Measurements from ENCODE around the gene GAL.

GAL gene

DNA sequence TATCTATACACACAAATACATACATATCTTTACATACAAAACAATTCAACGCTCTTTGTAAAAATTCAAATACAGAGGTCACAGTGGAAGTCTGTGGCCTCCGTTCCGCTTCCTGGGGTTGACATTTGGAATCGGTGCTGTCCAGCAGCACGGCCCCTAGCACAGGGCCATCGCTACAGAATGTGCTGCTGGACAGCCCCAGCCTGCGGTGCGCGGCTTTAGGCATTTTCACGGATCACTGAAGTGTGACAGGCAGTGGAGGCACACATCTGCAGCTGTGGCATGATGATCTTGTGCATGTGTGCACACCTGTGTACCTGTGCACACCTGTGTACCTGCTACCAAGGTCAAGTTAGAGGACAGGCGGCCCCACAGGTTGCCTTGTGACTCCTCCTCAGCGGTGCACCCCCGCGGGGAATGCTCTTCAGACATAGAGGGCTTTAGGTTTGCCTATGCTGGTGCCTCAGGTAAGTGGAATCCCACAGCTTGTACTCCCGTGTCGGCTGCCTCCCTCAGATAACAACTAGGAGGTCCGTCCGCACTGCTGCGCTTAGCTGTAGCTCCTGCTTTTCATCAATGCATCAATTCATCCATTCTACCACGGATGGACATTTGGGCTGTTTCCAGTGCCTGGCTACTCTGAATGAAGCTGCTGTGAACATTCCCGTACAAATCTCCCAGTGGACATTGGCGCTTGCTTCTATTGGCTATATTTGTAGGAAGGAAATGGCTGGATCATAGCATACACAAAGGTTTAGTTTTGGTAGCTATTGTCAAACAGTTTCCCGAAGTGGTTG lies 29.9 kb downstream of the GAL start:
- DNase-seq: no peak

- DNase-seq: no peak
These were observed 31.2 kb downstream of the GAL start for GRCh38 chr11:68715456-68716122.

GRCh38 chr11:68721075-68721474 lies 36.7 kb downstream of the GAL start:
- no peak for DNase-seq

DNA sequence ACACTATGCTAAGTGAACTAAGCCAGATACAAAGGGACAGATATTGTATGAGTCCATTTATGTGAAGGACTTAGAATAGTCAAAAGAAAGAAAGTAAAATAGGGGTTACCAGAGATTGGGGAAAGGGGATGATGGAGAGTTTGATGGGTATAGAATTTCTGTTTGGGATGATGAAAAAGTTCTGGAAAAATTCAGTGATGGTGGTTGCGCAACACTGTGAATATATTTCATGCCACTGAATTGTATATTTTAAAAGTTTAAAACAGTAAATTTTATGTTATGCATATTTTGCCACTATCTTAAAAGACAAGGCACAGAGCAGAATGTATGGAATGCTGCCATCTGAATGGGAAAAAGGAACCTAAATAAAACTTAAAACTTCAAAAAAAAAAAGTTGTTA lies 37.8 kb downstream of the GAL start:
- DNase-seq: no peak

DNA sequence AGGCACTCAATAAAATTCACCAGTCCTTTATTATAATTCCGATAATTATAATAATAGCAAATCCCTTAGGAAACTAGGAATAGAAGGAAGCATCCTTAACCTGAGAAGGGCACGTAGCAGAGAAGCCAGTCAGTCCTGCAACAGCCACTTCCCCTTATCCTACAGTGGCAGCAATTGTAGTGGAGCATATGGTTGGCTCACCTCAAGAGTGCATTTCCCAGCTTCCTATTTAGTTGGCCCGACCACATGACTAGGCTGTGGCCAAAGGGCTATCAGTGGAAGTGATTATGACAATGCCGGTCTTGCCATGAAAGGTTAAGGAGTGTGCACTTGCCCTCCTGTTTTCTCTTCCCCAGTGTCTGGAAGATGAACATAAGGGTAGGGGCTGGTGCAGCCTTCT lies 39.9 kb downstream of the GAL start:
- peak; percentile 98 for DNase-seq

DNA sequence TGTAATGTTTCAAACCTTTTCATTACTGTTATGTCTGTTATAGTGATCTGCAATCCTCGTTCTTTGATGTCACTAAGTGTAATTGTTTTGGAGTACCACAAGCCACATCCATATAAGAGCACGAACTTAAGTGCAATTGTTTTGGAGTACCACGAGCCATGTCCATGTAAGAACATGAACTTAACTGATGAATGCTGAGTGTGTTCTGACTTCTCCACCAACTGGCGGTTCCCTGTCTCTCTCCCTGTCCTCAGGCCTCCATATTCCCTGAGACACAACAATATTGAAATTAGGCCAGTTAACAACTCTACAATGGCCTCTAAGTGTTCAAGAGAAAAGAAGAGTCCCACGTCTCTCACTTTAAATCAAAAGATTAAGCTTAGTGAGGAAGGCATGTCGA lies 43.4 kb downstream of the GAL start:
- no peak for DNase-seq

DNA sequence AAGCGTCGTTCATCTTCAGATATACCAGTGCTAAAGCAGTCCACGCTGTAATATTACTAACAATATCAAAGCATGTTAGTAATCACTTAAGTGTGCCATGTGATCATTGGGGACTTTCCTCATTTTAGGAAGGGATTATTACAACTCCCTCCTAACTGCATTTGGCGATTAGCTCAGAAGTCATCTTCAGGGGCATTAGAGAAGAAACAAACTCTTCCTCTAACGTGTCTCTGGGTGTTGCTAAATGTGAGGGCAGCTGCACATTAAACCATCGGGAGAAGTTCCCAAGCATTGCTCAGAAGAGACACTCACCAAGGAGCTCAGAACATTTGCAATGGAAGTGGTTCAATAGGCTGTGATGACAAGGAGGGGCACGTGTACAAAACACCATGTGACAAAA lies 49.8 kb downstream of the GAL start:
- DNase-seq: no peak

DNA sequence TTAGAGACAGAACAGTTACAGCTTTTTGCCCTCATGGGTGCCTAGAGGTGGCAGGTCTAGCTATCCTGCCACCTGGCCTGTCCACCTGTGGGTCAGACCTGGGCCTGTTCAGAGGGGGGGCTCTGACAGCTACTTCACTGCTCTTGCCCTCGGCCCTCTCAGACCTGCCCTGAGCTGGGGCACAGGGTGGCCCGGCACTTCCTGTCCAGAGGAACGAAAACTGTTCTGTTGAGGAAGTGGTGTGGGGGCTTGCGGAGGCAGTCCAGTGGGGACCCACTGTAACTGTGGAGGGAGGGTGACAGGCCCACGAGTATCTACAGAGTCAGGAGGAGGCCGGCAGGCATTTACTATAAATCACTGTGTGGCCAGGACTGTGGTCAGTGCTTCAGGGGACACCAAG lies 50.8 kb downstream of the GAL start:
- DNase-seq: no peak

GRCh38 chr11:68735646-68736045 lies 51.3 kb downstream of the GAL start:
- DNase-seq: no peak
